Peyer's patch (tissue), 4 donors: ENCODE results near the gene ATP11A.

ENCODE experiments used
- POLR2A ChIP-seq, 2 donors: fragments of 450-650 bp; IDR thresholded peaks; one replicate each; pipeline ENCODE4 v1.5.1; 2017; ENCODE audit warnings: antibody characterized with exemption in 2 of 2, mild to moderate bottlenecking in 2 of 2, moderate library complexity in 2 of 2
- TF ChIP-seq, protein P1 (sequence below), 6 experiments: fragments of 450-650 bp in 4 of 6; fragments of 200-600 bp in 2 of 6; sonication (generic) in 1 of 6; IDR thresholded peaks; one replicate each; pipeline ENCODE4 v1.5.1; 2017 to 2019; ENCODE audit warnings: antibody characterized with exemption in 6 of 6, mild to moderate bottlenecking in 3 of 6, moderate library complexity in 1 of 6

DNA sequence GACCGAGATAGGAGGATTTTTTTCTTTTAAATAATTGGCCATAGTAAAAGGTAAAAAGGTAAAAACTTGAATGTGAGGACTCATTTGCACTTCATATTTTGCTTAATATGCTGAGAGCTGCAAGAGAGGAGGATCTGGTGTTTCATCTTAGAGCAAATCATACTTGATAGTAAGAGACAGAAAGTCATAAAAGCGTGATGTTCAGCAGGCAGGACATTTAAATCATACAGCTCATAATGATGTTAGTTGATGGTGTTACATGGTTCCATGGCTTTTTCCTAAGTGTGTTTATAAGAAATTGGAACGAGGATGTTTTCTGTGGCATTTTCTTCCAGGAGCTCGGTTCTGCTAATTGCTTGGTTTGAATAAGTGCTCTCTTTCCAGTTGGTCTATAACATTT is 16.3 kb downstream of the ATP11A start:
- TF ChIP-seq POLR2A (IDR thresholded peaks at IDR 0.05), result no peak
- TF ChIP-seq, protein P1, sequence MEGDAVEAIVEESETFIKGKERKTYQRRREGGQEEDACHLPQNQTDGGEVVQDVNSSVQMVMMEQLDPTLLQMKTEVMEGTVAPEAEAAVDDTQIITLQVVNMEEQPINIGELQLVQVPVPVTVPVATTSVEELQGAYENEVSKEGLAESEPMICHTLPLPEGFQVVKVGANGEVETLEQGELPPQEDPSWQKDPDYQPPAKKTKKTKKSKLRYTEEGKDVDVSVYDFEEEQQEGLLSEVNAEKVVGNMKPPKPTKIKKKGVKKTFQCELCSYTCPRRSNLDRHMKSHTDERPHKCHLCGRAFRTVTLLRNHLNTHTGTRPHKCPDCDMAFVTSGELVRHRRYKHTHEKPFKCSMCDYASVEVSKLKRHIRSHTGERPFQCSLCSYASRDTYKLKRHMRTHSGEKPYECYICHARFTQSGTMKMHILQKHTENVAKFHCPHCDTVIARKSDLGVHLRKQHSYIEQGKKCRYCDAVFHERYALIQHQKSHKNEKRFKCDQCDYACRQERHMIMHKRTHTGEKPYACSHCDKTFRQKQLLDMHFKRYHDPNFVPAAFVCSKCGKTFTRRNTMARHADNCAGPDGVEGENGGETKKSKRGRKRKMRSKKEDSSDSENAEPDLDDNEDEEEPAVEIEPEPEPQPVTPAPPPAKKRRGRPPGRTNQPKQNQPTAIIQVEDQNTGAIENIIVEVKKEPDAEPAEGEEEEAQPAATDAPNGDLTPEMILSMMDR (IDR thresholded peaks at IDR 0.05), result no peak
